Colonic mucosa (tissue), 4 donors: ENCODE results near the gene ABCG1. TPM values are rescaled to one million over a fixed set of nuclear protein-coding genes. Genes with fewer than 3 reads are reported as not detected.

Experiments used
- DNase-seq: peaks from one replicate; pipeline ENCODE4 v3.0.0-alpha.2; 2020
- H3K27ac ChIP-seq: fragments of 200-600 bp; one replicate; pipeline ENCODE4 v1.8.0; 2021
- H3K27me3 ChIP-seq: fragments of 200-600 bp; one replicate; pipeline ENCODE4 v1.8.0; 2021
- H3K36me3 ChIP-seq: fragments of 200-600 bp; one replicate; pipeline ENCODE4 v1.8.0; 2021
- H3K4me1 ChIP-seq: fragments of 200-600 bp; one replicate; pipeline ENCODE4 v1.8.0; 2021; ENCODE audit warnings: mild to moderate bottlenecking
- H3K4me3 ChIP-seq: fragments of 200-600 bp; one replicate; pipeline ENCODE4 v1.8.0; 2021
- H3K9ac ChIP-seq, 2 donors: one replicate each; pipeline ENCODE4 v1.7.0; 2013; ENCODE audit warnings: control low read depth in 2 of 2, low read depth in 2 of 2, low read length in 2 of 2
- H3K9me3 ChIP-seq: fragments of 200-600 bp; one replicate; pipeline ENCODE4 v1.8.0; 2021
- intact Hi-C: fragments of 100-400 bp; cut with DNase I; formaldehyde crosslinking; loops from one replicate; pipeline ENCODE4 v1.14.1; 2022
- total RNA-seq, 2 donors: library from RNA; stranded (reverse); fragmentation: NEBNext Ultra II Directional in 1 of 2; extraction: Animal tissue kit (Norgen Biotek cat#: 25700) in 1 of 2; gene quantifications; one replicate each; pipeline ENCODE4 v1.2.1, GENCODE V29; 2021
- TF ChIP-seq, protein P1 (sequence below): fragments of 200-600 bp; IDR thresholded peaks from one replicate; pipeline ENCODE4 v1.8.0; 2022; ENCODE audit warnings: antibody characterized with exemption, mild to moderate bottlenecking
- donor health status: healthy.
- donor health status: DM: no; HTN: no; CAD: no.
- donor health status: DM: no; HTN: no; CAD: no.

Gene ABCG1
- total RNA-seq, 2 donors from 2014 or later = 13.8 to 60.0 TPM

DNA sequence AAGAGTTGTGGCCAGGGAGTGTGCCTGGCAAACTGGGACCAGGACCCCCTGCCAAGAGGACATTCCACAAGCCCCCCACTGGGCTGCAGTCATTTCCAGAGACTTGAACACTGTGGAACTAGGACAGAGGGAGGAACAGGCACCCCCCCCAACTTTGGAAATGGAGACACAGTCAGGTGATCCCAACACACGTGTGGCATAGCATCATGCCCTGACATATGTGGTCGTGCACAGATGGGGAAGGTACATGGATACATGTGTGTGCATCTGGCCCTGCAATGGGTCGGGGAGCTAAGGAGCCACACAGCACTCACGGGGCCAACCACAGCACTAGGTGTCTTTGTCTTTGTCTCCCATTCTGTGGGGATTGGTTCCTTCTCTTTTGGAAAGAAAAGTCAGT is 102.9 kb downstream of the ABCG1 start:
- intact Hi-C loops = no loop called here
- Histone ChIP-seq H3K9ac (no peak overlapping the region), H3K27ac (no peak overlapping the region), H3K4me1 (no peaks in the 10 kb centered on the region), H3K27me3 (no peaks in the 10 kb centered on the region), H3K4me3 (no peak overlapping the region), H3K9me3 (no peaks in the 10 kb centered on the region), H3K36me3 (no peaks in the 10 kb centered on the region)
- TF ChIP-seq, protein P1, sequence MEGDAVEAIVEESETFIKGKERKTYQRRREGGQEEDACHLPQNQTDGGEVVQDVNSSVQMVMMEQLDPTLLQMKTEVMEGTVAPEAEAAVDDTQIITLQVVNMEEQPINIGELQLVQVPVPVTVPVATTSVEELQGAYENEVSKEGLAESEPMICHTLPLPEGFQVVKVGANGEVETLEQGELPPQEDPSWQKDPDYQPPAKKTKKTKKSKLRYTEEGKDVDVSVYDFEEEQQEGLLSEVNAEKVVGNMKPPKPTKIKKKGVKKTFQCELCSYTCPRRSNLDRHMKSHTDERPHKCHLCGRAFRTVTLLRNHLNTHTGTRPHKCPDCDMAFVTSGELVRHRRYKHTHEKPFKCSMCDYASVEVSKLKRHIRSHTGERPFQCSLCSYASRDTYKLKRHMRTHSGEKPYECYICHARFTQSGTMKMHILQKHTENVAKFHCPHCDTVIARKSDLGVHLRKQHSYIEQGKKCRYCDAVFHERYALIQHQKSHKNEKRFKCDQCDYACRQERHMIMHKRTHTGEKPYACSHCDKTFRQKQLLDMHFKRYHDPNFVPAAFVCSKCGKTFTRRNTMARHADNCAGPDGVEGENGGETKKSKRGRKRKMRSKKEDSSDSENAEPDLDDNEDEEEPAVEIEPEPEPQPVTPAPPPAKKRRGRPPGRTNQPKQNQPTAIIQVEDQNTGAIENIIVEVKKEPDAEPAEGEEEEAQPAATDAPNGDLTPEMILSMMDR = no peak
- no peak for DNase-seq

DNA sequence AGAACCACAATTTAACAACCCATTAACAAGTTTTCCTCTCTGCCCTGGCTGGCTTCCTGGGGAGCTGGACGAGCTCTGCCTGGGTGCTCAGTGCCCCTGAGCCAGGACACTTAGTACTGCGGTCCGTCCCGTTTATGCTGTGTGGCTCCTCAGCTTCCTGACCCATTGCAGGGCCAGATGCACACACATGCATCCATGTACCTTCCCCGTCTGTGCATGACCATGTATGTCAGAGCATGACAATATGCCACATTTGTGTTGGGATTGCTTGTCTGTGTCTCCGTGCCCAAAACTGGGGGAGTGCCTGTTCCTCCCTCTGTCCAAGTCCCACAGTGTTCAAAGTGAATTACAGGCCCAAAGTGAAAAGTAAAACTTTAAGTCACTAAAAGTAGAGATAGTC is 106.0 kb downstream of the ABCG1 start:
- Histone ChIP-seq H3K9me3 (no peaks in the 10 kb centered on the region), H3K4me1 (peaks cover 3% of the 10 kb centered on the region), H3K9ac (no peak overlapping the region), H3K4me3 (no peak overlapping the region), H3K27me3 (no peaks in the 10 kb centered on the region), H3K36me3 (no peaks in the 10 kb centered on the region), H3K27ac (no peak overlapping the region)
- peak; percentile 12 for DNase-seq
- intact Hi-C loops = no loop called here
- TF ChIP-seq, protein P1 = no peak

DNA sequence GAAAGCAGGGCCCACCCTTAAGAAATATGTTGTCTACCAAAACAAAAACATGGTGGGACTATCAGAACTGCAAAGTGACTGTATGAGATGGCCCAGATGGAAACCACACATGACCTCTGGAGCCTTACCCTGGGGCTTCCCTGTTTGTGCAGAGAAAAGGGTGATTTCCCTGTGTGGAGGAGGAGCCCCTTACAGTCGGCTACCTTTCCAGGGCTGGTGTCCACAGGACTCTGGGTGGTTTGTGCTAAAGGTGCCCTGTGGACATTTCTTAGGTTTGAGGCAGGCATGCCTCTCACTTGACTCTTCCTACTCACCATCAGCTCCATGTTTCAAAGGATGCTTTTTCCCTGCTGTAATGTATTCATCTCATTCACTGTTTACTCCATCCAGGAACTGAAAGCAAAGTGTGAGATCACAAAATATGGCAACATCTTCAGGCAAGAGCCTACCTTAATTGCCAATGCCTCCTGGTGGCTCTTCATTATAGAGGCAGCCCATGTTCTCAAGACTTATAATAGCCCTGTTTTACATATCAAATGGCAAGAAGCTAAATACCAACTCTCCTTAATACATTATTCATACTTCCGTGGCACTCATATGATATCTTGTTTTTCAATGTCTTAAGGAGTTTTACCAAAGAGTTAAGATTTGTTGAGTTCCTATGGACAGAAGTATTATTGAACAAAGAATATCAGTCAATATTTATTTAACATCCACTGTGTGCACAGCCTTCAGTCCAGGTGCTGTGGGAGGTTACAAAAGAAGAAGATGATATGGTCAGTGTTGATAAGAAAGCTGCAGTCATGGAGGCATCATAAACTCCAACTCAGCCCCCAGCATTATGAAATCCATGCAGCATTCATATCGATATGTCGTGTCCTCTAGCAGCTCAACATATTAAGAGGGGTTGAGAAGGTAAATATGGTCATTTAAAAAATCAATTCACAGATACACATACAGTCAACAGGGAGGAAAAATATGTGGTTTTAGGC is 111.7 kb downstream of the ABCG1 start:
- Histone ChIP-seq H3K9ac (no peak overlapping the region), H3K4me1 (peaks cover 9% of the 10 kb centered on the region), H3K27me3 (peaks cover 3% of the 10 kb centered on the region), H3K9me3 (no peaks in the 10 kb centered on the region), H3K4me3 (no peak overlapping the region), H3K27ac (peak overlapping the region; percentile 73), H3K36me3 (no peaks in the 10 kb centered on the region)
- peak; percentile 19 for DNase-seq
- intact Hi-C loops = no loop called here
- TF ChIP-seq, protein P1 = no peak

DNA sequence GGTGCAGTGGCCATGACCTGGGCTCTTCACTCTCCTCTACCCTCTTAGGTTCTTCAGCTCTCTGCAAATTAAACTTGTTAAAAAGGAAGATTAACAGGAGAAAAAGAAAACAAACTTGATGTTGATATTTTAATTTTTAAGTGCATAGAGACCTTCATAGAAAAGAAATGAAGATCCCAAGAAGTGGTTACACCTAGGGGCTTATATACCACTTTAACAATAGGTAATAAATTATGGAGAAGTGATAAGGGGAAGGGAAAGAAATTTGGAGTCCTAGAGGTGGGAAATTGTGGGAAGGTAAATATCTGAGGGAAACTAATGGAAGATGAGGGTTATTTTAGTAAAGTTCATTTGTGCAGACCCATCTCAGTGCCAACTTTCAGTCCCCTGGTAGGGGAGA is 112.7 kb downstream of the ABCG1 start:
- Histone ChIP-seq H3K9me3 (no peaks in the 10 kb centered on the region), H3K4me1 (peaks cover 9% of the 10 kb centered on the region), H3K9ac (no peak overlapping the region), H3K36me3 (no peaks in the 10 kb centered on the region), H3K27ac (peak overlapping the region; percentile 73), H3K27me3 (peaks cover 3% of the 10 kb centered on the region), H3K4me3 (no peak overlapping the region)
- TF ChIP-seq, protein P1 = no peak
- intact Hi-C loops = no loop called here
- no peak for DNase-seq

DNA sequence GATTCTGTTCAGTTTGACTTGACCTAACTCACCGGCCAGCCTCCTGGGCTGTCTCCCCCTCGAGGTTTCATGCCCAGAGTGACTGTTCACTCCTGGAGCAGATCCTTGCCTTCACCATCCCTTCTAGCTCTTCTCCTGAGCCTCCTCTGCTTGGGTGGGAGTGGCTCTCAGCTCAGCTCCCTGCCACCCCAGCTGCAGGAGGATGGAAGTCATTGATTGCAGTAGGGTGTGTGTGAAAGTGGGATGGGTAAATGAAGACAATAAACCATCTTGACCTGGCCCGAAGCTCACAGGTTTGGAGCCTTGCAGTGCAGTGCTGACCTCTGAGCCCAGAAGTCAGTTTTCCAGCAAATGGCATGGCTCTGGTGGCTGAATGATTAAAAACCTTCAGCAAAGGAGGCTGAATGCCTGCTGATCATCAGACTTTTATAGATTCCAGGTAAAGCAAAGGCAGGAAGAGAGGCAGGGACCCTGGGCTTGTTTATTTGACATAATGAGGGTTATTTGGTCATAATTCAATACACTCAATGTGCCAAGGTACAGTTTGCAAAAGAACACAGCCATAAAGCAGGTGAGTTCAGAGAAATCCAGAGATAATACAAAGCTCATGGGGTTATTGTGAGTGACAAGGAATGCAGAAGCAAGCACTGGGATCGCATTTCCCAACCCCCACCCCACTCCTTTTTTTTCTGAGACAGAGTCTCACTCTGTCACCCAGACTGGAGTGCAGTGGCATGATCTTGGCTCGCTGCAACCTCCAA is 113.8 kb downstream of the ABCG1 start:
- DNase-seq = peak; percentile 69
- Histone ChIP-seq H3K9ac (peak overlapping the region in 1 of 2 donors; percentile 29), H3K9me3 (no peaks in the 10 kb centered on the region), H3K27ac (peak overlapping the region; percentile 73), H3K4me1 (peaks cover 9% of the 10 kb centered on the region), H3K27me3 (peaks cover 3% of the 10 kb centered on the region), H3K4me3 (no peak overlapping the region), H3K36me3 (no peaks in the 10 kb centered on the region)
- intact Hi-C loops = no loop called here
- TF ChIP-seq, protein P1 = no peak
